Suppressor macrophage treated with lipopolysaccharide for 1 hour (primary cell): ENCODE data around the gene NR6A1.

ENCODE experiments used
- DNase-seq, 3 donors: peaks; one replicate each; pipeline ENCODE4 v3.0.0-alpha.2; 2020 to 2022

NR6A1 gene

DNA sequence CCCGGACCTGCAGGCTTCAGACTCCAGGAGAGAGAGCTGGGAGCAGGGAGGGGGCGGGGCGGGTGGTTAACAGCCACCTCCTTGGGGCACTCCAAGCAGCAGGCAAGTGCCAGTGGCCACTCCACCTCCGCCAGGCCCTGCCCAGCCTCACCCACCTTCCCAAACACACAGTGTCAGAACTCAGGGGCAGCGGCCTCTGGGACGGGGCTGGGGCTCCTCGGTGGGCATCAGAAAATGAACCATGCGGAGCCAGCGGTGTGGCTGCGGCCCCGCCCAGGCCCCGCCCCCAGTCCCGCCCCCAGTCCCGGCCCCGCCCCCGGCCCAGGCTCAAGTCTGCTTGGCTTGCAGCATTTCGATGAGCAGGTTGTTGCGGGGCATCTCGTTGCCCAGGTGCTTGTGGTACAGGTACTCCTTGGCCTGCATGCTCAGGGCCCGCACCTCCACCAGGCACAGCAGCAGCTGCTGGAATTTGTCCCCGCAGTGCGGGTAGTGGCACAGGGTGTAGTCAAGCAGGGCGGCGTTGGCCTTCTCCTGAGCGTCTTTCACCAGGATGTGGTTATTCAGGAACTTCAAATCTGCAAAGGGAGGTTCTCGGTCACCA is 288.6 kb downstream of the NR6A1 start:
- DNase-seq = no peak

GRCh38 chr9:124481115-124481514 is 290.0 kb downstream of the NR6A1 start:
- no peak for DNase-seq

GRCh38 chr9:124480621-124480981 is 290.5 kb downstream of the NR6A1 start:
- peak in 2 of 3 donors; percentile 32 to 54 for DNase-seq

- DNase-seq = no peak
Measured at GRCh38 chr9:124479947-124480620, 291.0 kb downstream of the NR6A1 start.

DNA sequence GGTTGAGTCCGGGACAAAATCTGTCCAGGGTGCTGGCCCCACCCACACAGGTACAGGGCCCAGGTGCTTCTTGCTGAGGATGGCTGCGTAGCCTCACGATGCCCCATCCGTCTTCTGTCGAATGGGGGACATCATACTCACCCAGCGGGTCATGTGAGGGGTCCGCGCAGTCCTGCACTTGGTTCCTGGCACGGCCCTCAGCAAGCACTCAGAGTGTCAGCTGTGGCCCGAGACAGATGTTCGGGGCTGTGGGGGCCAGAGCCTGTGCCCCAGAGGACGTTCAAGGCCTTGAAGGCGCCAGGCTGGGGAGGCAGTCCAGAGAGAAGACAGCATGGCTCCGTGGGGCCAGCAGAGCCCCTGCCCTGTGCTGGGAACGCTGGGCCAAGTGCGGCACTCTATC is 291.7 kb downstream of the NR6A1 start:
- no peak for DNase-seq

DNA sequence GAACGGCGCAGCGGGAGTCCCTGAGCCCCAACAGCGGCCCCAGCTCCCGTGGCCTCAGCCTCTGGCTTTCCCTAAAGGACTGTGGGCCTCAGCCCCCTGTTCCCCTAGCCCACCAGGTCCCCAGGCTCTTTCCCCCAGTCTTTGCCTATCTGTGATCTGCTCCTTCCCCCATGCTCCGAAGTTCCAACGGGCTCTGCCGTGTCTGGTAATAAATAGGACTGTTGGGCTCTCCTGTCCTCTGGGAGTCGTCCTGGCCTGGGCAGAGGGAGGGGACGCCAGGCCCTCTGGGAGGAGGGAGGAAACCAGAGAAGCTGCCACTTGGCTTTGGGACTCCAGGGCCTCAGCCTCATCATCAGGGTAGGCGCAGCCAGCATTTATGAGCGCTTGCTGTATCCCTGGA is 292.8 kb downstream of the NR6A1 start:
- no peak for DNase-seq

- no peak for DNase-seq
Measured at GRCh38 chr9:124477648-124478285, 293.3 kb downstream of the NR6A1 start.

DNA sequence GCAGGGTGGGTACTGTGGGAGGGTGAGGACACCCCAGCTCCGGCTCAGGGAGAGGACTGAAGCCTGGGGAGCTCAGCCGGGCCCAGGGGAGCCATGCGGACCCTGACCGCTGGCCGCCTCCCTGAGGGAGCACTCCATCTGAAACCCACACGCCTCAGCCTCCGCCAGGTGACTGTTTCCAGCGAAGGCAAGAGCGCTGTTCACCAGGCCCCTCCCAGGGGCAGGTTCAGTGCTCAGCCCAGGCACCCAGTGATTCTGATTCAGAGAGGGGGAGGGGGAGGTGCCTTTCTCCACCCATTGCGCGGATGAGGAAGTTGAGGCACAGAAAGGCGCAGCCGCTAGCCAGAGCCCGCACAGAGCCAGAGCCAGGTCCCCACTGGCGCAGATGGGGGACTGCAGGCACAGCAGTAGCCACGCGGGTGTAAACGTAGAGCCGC is 293.9 kb downstream of the NR6A1 start:
- peak; percentile 21 to 37 (median 28) for DNase-seq

- peak; percentile 33 to 64 (median 40) for DNase-seq
Measured at GRCh38 chr9:124475868-124476690, 295.0 kb downstream of the NR6A1 start.

DNA sequence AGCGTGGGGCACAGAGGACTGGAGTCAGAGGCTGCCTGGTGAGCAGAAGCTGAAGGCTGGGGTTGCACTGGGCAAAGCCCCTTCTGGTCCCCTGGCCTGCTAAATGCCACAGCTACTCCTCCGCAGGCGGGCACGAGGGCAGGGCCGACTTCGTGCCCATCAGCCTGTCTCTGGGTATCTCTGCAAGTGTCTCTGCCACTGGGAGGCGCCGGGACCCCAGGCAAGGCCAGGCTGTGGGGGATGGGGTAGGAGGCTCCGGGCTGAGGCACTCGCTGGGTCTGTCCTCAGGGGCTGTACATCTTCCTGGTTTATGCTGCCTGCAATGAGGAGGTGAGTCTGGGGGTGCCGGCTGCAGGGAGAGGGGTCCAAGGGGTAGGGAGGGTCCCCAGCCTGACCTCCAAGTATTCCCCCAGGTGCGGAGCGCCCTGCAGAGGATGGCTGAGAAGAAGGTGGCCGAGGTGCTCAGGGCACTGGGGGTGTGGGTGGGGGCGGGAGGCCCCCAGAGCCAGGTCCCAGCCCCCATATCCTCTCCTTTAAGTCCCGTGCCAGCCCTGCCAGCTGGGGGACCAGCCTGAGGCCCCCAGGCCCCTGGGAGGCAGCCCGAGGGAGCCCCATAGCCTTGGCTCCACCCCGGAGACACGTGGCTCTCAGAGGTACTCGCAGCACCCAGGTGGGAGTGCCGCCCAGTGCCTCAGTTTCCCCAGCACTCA is 295.8 kb downstream of the NR6A1 start:
- no peak for DNase-seq

- no peak for DNase-seq
Measured at GRCh38 chr9:124474151-124474550, 297.0 kb downstream of the NR6A1 start.

DNA sequence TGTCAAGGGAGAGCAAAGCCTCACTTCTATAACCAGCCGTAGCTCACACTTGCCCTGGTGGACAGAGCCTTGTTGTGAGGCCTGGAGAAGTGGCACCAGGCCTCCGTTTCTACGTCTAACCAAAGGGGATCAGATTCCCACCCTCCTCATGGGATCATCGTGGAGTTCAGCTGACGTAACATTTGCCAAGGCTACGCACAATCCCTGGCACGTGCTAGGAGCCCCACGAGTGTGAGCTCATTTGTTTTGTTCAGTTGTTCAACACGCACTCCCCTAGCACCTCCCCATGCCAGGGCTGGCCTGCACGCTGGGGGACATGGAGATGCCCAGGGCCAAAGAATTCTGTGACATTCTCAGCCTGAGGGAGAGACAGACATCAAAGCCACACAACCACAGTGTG is 297.8 kb downstream of the NR6A1 start:
- no peak for DNase-seq

GRCh38 chr9:124472770-124473169 is 298.3 kb downstream of the NR6A1 start:
- no peak for DNase-seq

DNA sequence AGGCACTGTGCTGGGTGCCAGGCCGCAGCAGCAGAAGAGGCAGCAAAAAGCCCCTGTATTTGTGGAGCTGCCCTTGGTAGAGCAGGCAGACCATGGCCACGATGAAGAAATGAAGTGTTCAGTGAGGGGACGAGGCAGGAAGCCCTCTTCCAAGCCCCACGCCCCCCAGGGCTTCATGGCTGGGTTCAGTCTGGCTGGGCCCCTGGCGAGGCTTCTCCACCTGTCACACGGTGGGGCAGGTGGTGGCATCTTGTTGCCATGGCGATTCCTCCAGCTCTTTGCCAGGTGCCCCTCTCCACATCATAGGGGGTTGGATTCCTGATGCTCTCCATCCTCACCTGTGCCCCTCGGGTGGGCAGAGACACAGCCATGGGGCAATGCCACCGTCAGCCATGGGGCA is 299.4 kb downstream of the NR6A1 start:
- no peak for DNase-seq

DNA sequence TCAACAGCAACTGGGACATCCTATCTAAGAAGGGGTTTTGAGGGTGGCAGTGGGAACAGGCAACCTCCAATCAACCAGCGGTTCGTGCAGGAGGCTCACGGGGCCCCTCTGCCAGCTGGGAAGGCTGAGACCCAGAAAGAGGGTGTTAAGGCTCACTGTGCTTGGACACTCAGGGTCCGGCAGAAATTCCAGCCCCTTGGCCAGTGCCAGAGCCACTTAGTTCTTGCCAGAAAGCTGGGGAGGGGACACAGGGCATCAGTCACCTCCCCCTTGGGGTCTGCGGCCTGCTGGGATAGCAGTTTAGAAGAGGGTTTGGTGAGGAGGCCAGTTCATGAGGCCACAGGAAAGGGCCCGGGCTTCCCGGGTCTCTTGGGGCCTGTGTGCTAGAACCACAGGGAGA is 300.4 kb downstream of the NR6A1 start:
- no peak for DNase-seq

GRCh38 chr9:124470306-124470705 is 300.8 kb downstream of the NR6A1 start:
- DNase-seq = no peak

DNA sequence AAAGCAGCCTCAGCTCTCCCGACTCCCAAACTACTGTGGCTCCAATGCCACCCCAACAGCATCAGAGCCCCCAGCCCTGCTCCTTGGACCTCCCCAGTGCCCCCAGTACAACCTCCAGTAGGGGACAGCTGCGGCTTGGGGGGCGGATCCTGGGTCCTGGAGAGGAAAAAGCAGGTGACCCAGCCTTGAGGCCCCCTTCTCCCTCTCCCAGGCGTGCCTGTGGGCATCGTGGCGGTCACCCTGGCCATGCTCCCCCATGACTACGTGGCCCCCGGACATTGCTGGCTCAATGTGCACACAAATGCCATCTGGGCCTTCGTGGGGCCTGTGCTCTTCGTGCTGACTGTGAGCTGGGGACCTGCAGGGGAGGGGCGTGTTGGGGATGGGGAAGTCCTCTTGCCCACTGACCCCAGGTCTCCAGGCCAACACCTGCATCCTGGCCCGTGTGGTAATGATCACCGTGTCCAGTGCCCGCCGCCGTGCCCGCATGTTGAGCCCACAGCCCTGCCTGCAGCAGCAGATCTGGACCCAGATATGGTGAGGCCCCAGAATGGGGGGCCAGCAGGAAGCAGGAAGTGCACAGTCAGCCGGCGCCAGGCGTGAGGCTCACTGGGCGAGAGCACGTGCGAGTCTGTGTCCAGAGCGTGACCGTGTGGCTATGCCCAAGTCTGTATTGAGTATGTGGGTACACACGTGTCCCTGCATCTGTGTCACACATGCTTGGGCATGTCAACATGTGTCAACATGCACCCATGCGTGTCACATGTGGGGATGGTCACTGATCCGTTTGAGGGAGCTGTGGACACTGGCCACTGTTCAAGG is 301.9 kb downstream of the NR6A1 start:
- DNase-seq = no peak

GRCh38 chr9:124468061-124468740 is 302.9 kb downstream of the NR6A1 start:
- no peak for DNase-seq

DNA sequence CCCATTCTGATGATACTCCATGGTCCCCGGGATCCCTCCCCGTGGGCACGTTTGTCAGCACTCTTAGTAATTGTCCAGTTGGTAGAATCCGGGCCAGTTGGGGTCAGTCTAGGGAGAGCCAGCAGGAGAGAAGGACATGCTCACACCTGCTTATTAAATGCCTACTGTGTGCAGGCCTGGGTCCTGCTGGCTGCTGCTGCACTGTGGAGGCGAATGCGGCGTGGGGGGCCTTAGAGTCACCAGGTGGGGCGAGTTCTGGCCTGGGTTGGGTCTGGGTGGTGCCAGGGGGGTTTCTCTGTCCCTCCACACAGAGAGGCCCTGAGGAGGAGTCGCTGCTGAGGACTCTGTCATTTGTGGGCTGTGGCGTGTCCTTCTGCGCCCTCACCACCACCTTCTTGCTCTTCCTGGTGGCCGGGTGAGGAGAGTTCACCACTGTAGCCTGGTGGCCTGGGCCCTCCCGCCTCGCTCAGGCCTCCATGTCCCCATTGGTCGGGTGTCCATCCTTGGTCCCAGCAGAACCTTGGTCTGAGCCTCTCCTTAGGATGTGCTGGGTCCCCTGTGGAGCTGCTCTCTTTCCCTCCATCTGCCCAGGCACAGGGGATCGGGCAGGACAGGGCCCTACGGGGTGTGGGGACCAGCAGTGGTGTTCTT is 303.6 kb downstream of the NR6A1 start:
- DNase-seq = no peak
